ENCODE measurements around the gene FYCO1. TPM values are rescaled to one million over a fixed set of nuclear protein-coding genes. Genes with fewer than 3 reads are reported as not detected.

FYCO1 gene
- total and polyA plus RNA-seq, 9 of the 15 experiments (the other 6 are each of a cell fraction or from before 2014, with no cell fraction given), result 2.1 to 13.8 (median 7.4) TPM

GRCh38 chr3:45988804-45989203, 6.8 kb downstream of the FYCO1 start (continued):
- TF ChIP-seq SMARCA5 (IDR thresholded peaks at IDR 0.05) (no peak), MYNN (IDR thresholded peaks at IDR 0.05) (no peak), MYNN (CRISPR knock-in tag; IDR thresholded peaks at IDR 0.05) (no peak), CREBBP (IDR thresholded peaks at IDR 0.05; ENCODE audit: low read depth, low read length) (no peak), DNMT1 (IDR thresholded peaks at IDR 0.05) (no peak)

DNA sequence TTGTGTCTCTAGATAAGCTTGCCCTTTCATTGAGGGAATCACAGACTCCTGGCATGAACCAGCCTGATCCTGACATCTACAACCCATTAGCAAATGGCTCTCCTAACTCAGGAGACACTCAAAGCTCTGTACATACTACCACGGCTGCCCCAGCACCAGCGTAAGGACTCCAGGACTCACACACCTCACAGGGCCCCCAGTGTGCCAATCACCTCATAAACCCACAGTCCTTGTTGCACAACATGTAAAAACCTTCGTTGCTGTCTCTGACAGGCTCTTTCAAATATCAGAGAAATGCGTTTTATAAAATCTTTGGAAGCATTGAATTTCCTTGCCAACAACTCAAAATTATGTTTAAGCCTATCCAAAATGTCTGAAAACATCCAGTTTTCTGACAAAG, 7.3 kb downstream of the FYCO1 start:
- no peak overlapping the region for H2AFZ ChIP-seq (ENCODE audit: low read depth, low read length)
- DNase-seq (ENCODE audit: extremely low read depth in 1 of 4, low spot score in 3 of 4), result no peak
- peaks cover 27% of the 10 kb centered on the region for H4K20me1 ChIP-seq (replicated peaks; ENCODE audit: control insufficient read depth, insufficient read depth, low read length)
- no peak overlapping the region for H3K4me2 ChIP-seq (ENCODE audit: insufficient read depth, low read length)
- intact Hi-C loops (cut with micrococcal nuclease), result no loop called here
- peaks cover 70% of the 10 kb centered on the region for H3K79me2 ChIP-seq (ENCODE audit: control insufficient read depth, insufficient read depth, low read length)
- peaks cover 17% of the 10 kb centered on the region for H3K9me1 ChIP-seq (ENCODE audit: control insufficient read depth, insufficient read depth, low read length)
- ChIA-PET CTCF (ENCODE audit: low intra/inter-chr PET ratio) (no interaction called here), POLR2A (interaction anchor here (0.6 to 1.3 kb wide), 3 partner anchors 17 to 674 kb away, joined by 3 to 4 read pairs (median 3); no protein-coding TSS in a partner anchor)
- no peaks in the 10 kb centered on the region for H3K27me3 ChIP-seq (ENCODE audit: control insufficient read depth in 2 of 2, insufficient read depth in 2 of 2, low read length in 2 of 2)
- no peak overlapping the region for H3K9ac ChIP-seq (ENCODE audit: insufficient read depth in 1 of 2, low read depth in 2 of 2, low read length in 2 of 2)
- 76% methylated on average over 4 of the region's 4 CpGs for WGBS (ENCODE audit: insufficient coverage, low coverage, missing lambda C conversion rate)
- in situ Hi-C loops (cut with MboI), result no loop called here
- H3K27ac ChIP-seq (ENCODE audit: extremely low read depth, low read depth, low read length), result no peak overlapping the region
- peaks cover 30% of the 10 kb centered on the region for H3K36me3 ChIP-seq (ENCODE audit: control insufficient read depth, insufficient read depth, low read length)
- H3K4me3 ChIP-seq, result no peak overlapping the region
- peaks cover 17 to 46% of the 10 kb centered on the region in 2 experiments for H3K4me1 ChIP-seq (replicated peaks in 1 of 2; ENCODE audit: control insufficient read depth in 2 of 2, insufficient read depth in 2 of 2, low read length in 2 of 2)
- no TSS peak for BruUV-seq (replicated peaks)
- no peak for ATAC-seq
- FAIRE-seq, result peak; percentile 40
- no peaks in the 10 kb centered on the region for H3K9me3 ChIP-seq (replicated peaks; ENCODE audit: control insufficient read depth, insufficient read depth, low read depth, low read length)
- TF ChIP-seq, protein P1, sequence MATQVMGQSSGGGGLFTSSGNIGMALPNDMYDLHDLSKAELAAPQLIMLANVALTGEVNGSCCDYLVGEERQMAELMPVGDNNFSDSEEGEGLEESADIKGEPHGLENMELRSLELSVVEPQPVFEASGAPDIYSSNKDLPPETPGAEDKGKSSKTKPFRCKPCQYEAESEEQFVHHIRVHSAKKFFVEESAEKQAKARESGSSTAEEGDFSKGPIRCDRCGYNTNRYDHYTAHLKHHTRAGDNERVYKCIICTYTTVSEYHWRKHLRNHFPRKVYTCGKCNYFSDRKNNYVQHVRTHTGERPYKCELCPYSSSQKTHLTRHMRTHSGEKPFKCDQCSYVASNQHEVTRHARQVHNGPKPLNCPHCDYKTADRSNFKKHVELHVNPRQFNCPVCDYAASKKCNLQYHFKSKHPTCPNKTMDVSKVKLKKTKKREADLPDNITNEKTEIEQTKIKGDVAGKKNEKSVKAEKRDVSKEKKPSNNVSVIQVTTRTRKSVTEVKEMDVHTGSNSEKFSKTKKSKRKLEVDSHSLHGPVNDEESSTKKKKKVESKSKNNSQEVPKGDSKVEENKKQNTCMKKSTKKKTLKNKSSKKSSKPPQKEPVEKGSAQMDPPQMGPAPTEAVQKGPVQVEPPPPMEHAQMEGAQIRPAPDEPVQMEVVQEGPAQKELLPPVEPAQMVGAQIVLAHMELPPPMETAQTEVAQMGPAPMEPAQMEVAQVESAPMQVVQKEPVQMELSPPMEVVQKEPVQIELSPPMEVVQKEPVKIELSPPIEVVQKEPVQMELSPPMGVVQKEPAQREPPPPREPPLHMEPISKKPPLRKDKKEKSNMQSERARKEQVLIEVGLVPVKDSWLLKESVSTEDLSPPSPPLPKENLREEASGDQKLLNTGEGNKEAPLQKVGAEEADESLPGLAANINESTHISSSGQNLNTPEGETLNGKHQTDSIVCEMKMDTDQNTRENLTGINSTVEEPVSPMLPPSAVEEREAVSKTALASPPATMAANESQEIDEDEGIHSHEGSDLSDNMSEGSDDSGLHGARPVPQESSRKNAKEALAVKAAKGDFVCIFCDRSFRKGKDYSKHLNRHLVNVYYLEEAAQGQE (IDR thresholded peaks at IDR 0.05; ENCODE audit: borderline replicate concordance), result no peak
- TF ChIP-seq, protein P1 (CRISPR knock-in tag; IDR thresholded peaks at IDR 0.05; ENCODE audit: low read depth), result no peak
- TF ChIP-seq EP300 (IDR thresholded peaks at IDR 0.05; ENCODE audit: low read length), result no peak

All from K562 (cell line).